ENCODE measurements around the gene CALML5. TPM values are rescaled to one million over a fixed set of nuclear protein-coding genes. Genes with fewer than 3 reads are reported as not detected.

CALML5 gene
- total and polyA plus RNA-seq, 9 of the 15 experiments (the other 6 are each of a cell fraction or from before 2014, with no cell fraction given) = not detected

- TF ChIP-seq, protein P1, sequence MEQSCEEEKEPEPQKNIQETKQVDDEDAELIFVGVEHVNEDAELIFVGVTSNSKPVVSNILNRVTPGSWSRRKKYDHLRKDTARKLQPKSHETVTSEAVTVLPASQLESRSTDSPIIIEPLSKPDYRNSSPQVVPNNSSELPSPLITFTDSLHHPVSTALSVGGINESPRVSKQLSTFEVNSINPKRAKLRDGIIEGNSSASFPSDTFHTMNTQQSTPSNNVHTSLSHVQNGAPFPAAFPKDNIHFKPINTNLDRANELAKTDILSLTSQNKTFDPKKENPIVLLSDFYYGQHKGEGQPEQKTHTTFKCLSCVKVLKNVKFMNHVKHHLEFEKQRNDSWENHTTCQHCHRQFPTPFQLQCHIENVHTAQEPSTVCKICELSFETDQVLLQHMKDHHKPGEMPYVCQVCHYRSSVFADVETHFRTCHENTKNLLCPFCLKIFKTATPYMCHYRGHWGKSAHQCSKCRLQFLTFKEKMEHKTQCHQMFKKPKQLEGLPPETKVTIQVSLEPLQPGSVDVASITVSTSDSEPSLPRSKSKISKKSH (CRISPR knock-in tag; IDR thresholded peaks at IDR 0.05) = no peak
- TF ChIP-seq ZNF583 (CRISPR knock-in tag; IDR thresholded peaks at IDR 0.05) = 0 out of 2 replicates have a peak, but pooled peaks have one; percentile 5
- TF ChIP-seq SPI1 (IDR thresholded peaks at IDR 0.05; ENCODE audit: borderline replicate concordance, low read depth, low read length) = no peak
- TF ChIP-seq SNIP1 (IDR thresholded peaks at IDR 0.05; ENCODE audit: low read depth) = no peak
- no peak for TF ChIP-seq MLLT1 (IDR thresholded peaks at IDR 0.05)
- TF ChIP-seq ZC3H8 (IDR thresholded peaks at IDR 0.05) = no peak
- no peak for TF ChIP-seq TRIM25 (IDR thresholded peaks at IDR 0.05; ENCODE audit: borderline replicate concordance)
- TF ChIP-seq, protein P2, sequence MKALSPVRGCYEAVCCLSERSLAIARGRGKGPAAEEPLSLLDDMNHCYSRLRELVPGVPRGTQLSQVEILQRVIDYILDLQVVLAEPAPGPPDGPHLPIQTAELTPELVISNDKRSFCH (CRISPR knock-in tag; IDR thresholded peaks at IDR 0.05) = no peak
- TF ChIP-seq, protein P2 (tag; IDR thresholded peaks at IDR 0.05) = peak; percentile 12; the same call in 1 of the 2 replicates
- TF ChIP-seq SIN3B (IDR thresholded peaks at IDR 0.05; ENCODE audit: low read depth) = no peak
- 0 out of 2 replicates have a peak, but pooled peaks have one; percentile 11 for TF ChIP-seq POLR2A (conservative IDR thresholded peaks at IDR 0.05)
- TF ChIP-seq, protein P3, sequence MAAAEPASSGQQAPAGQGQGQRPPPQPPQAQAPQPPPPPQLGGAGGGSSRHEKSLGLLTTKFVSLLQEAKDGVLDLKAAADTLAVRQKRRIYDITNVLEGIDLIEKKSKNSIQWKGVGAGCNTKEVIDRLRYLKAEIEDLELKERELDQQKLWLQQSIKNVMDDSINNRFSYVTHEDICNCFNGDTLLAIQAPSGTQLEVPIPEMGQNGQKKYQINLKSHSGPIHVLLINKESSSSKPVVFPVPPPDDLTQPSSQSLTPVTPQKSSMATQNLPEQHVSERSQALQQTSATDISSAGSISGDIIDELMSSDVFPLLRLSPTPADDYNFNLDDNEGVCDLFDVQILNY (CRISPR knock-in tag; IDR thresholded peaks at IDR 0.05) = no peak
- 0 out of 2 replicates have a peak, but pooled peaks have one; percentile 55 for TF ChIP-seq ZBTB1 (CRISPR knock-in tag; IDR thresholded peaks at IDR 0.05; ENCODE audit: borderline replicate concordance, low read depth)
- TF ChIP-seq HDAC8 (tag; IDR thresholded peaks at IDR 0.05) = no peak
- TF ChIP-seq EP400 (IDR thresholded peaks at IDR 0.05) = no peak
- TF ChIP-seq PHF8 (IDR thresholded peaks at IDR 0.05; ENCODE audit: borderline replicate concordance, low read length) = no peak
- peak; percentile 12; the same call in 1 of the 2 replicates for TF ChIP-seq NFRKB (IDR thresholded peaks at IDR 0.05; ENCODE audit: low read depth)
- TF ChIP-seq ZNF699 (CRISPR knock-in tag; IDR thresholded peaks at IDR 0.05; ENCODE audit: insufficient replicate concordance) = no peak
- TF ChIP-seq ZNF76 (CRISPR knock-in tag; IDR thresholded peaks at IDR 0.05; ENCODE audit: borderline replicate concordance) = 0 out of 2 replicates have a peak, but pooled peaks have one; percentile 9
- no peak; the same call in 1 of the 2 replicates for TF ChIP-seq NFXL1 (CRISPR knock-in tag; IDR thresholded peaks at IDR 0.05)
Measured at GRCh38 chr10:5462841-5463293, 36.5 kb downstream of the CALML5 start (continued).
